Measurements from ENCODE around the gene GABBR2. TPM values are rescaled to one million over a fixed set of nuclear protein-coding genes. Genes with fewer than 3 reads are reported as not detected.
A peak's percentile ranks its signal among the peaks of the same experiment; 100 is the strongest.

GABBR2 gene
- total and polyA plus RNA-seq, 9 of the 15 experiments (the other 6 are each of a cell fraction or from before 2014, with no cell fraction given): 0.15 to 1.9 (median 0.32) TPM

- no peak for TF ChIP-seq PATZ1 (CRISPR knock-in tag; IDR thresholded peaks at IDR 0.05; ENCODE audit: borderline replicate concordance)
- no peak for TF ChIP-seq TRIM28 (IDR thresholded peaks at IDR 0.05)
- TF ChIP-seq STAT5B (CRISPR knock-in tag; IDR thresholded peaks at IDR 0.05): no peak
- TF ChIP-seq MITF (IDR thresholded peaks at IDR 0.05): no peak
- TF ChIP-seq CBFA2T2 (conservative IDR thresholded peaks at IDR 0.05): 0 out of 2 replicates have a peak, but pooled peaks have one; percentile 21
- no peak for TF ChIP-seq ZNF586 (CRISPR knock-in tag; conservative IDR thresholded peaks at IDR 0.05)
Measured at GRCh38 chr9:98360176-98360708, 348.5 kb downstream of the GABBR2 start (continued).

GRCh38 chr9:98359569-98359968 lies 349.2 kb downstream of the GABBR2 start:
- intact Hi-C loops (cut with micrococcal nuclease) (no loop called here), in situ Hi-C loops (cut with MboI) (no loop called here)
- Histone ChIP-seq H3K9ac (ENCODE audit: insufficient read depth in 1 of 2, low read depth in 2 of 2, low read length in 2 of 2) (no peak overlapping the region), H4K20me1 (replicated peaks; ENCODE audit: control insufficient read depth, insufficient read depth, low read length) (no peaks in the 10 kb centered on the region), H3K9me3 (replicated peaks; ENCODE audit: control insufficient read depth, insufficient read depth, low read depth, low read length) (peaks cover 3% of the 10 kb centered on the region; the same call in 1 of the 2 replicates), H3K4me3 (no peak overlapping the region), H3K36me3 (ENCODE audit: control insufficient read depth, insufficient read depth, low read length) (no peaks in the 10 kb centered on the region), H2AFZ (ENCODE audit: low read depth, low read length) (no peak overlapping the region), H3K27me3 (ENCODE audit: control insufficient read depth in 2 of 2, insufficient read depth in 2 of 2, low read length in 2 of 2) (no peaks in the 10 kb centered on the region), H3K9me1 (ENCODE audit: control insufficient read depth, insufficient read depth, low read length) (no peaks in the 10 kb centered on the region), H3K79me2 (ENCODE audit: control insufficient read depth, insufficient read depth, low read length) (no peaks in the 10 kb centered on the region), H3K27ac (ENCODE audit: extremely low read depth, low read depth, low read length) (no peak overlapping the region), H3K4me2 (ENCODE audit: insufficient read depth, low read length) (no peak overlapping the region), H3K4me1 (replicated peaks in 1 of 2; ENCODE audit: control insufficient read depth in 2 of 2, insufficient read depth in 2 of 2, low read length in 2 of 2) (no peaks in the 10 kb centered on the region; a peak in 1 of 5 replicates)
- no peak for ATAC-seq
- BruUV-seq (replicated peaks): no TSS peak
- FAIRE-seq: no peak
- DNase-seq (ENCODE audit: extremely low read depth in 1 of 4, low spot score in 3 of 4): no peak
- WGBS (ENCODE audit: insufficient coverage, low coverage, missing lambda C conversion rate): 49% methylated on average over 7 of the region's 8 CpGs
- ChIA-PET CTCF (ENCODE audit: low intra/inter-chr PET ratio) (no interaction called here), POLR2A (no interaction called here)
- no peak for TF ChIP-seq ZNF764 (CRISPR knock-in tag; IDR thresholded peaks at IDR 0.05; ENCODE audit: low read depth)
- TF ChIP-seq, protein P1, sequence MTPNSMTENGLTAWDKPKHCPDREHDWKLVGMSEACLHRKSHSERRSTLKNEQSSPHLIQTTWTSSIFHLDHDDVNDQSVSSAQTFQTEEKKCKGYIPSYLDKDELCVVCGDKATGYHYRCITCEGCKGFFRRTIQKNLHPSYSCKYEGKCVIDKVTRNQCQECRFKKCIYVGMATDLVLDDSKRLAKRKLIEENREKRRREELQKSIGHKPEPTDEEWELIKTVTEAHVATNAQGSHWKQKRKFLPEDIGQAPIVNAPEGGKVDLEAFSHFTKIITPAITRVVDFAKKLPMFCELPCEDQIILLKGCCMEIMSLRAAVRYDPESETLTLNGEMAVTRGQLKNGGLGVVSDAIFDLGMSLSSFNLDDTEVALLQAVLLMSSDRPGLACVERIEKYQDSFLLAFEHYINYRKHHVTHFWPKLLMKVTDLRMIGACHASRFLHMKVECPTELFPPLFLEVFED (CRISPR knock-in tag; conservative IDR thresholded peaks at IDR 0.05): no peak
- TF ChIP-seq TCF3 (CRISPR knock-in tag; IDR thresholded peaks at IDR 0.05): no peak
- no peak for TF ChIP-seq CTBP1 (IDR thresholded peaks at IDR 0.05; ENCODE audit: borderline replicate concordance)
- TF ChIP-seq PHF21A (IDR thresholded peaks at IDR 0.05; ENCODE audit: borderline replicate concordance, low read depth): no peak
- TF ChIP-seq ADNP (tag; IDR thresholded peaks at IDR 0.05): no peak
- no peak for TF ChIP-seq ZNF232 (CRISPR knock-in tag; IDR thresholded peaks at IDR 0.05)
- no peak for TF ChIP-seq CBX3 (IDR thresholded peaks at IDR 0.05; ENCODE audit: borderline replicate concordance in 1 of 2, low read length in 2 of 2)
- TF ChIP-seq, protein P2, sequence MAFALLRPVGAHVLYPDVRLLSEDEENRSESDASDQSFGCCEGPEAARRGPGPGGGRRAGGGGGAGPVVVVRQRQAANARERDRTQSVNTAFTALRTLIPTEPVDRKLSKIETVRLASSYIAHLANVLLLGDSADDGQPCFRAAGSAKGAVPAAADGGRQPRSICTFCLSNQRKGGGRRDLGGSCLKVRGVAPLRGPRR (CRISPR knock-in tag; IDR thresholded peaks at IDR 0.05): no peak
- TF ChIP-seq ZNF780A (CRISPR knock-in tag; IDR thresholded peaks at IDR 0.05): no peak
- TF ChIP-seq ELF4 (CRISPR knock-in tag; IDR thresholded peaks at IDR 0.05): no peak
- TF ChIP-seq ZNF77 (CRISPR knock-in tag; IDR thresholded peaks at IDR 0.05): no peak
- no peak for TF ChIP-seq RFX1 (IDR thresholded peaks at IDR 0.05)
- TF ChIP-seq ZNF75A (CRISPR knock-in tag; IDR thresholded peaks at IDR 0.05): no peak

Measured in K562 (cell line).